Forelimb muscle (tissue), 1 donor: ENCODE results near the gene FGF8. TPM values are rescaled to one million over a fixed set of nuclear protein-coding genes. Genes with fewer than 3 reads are reported as not detected.

Experiments used
- DNase-seq: peaks from one replicate; pipeline ENCODE4 v3.0.0-alpha.2; 2013; ENCODE audit warnings: low read depth
- polyA plus RNA-seq: library from polyadenylated mRNA; unstranded; fragments of 120-200 nt; gene quantifications from one replicate; pipeline ENCODE4 v1.2.1, GENCODE V29; 2013; ENCODE audit not compliant: insufficient read length

The FGF8 gene
- polyA plus RNA-seq, 1 donor = 0.34 TPM

DNA sequence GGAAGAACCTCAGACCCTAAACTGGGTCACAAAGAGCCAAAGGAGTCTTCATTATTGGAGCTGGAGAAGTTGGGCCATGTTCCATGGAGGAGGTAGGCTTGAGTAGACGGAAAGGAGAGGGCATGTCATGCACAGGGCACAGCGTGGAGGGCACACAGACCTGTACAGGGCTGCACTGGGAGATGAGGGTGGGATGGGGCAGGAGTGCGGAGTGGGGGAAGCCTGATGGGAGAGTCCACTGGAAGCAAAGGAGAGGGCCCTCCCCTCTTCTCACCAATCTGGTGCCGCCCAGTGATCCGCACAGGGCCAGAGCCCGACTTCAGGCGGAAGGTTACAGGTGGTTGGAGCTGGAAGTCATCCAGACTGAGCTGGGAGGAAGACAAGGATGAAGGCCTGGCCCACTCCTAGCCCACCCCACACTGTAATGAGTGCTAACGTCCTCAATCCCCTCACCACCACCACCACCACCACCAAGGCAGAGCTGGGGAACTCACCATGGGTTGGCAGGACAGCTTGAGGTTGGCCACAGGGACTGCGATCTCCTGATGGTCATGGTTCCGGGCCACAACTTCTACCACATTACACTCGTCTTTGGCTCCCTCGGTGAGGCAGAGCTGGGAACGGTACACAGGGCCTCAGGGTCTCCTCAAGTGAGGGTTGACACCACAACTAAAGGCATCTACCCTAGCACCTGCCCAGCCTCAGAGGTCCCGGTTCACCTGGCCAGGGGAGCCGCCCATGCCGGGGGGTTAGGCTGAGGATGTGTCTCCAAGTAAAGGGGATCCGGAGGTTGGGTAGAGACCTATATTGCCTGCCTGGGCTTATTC, 6.3 kb upstream of the FGF8 start:
- DNase-seq = no peak

DNA sequence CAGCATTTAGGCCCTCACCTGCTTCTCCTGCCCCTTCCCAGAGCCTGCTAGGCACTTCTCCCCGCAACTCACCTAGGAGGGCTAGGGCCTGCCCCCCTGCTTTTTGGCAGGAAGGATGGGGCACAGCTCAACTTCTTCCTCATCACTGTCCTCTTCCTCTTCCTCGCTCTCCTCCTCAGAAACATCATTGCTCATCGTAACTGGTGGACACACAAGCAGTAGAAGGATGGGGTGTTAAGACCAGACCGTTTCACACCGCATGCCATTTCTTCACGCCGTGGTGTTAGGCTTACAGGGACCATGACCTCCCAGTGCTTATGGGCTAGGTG, 5.7 kb upstream of the FGF8 start:
- no peak for DNase-seq

DNA sequence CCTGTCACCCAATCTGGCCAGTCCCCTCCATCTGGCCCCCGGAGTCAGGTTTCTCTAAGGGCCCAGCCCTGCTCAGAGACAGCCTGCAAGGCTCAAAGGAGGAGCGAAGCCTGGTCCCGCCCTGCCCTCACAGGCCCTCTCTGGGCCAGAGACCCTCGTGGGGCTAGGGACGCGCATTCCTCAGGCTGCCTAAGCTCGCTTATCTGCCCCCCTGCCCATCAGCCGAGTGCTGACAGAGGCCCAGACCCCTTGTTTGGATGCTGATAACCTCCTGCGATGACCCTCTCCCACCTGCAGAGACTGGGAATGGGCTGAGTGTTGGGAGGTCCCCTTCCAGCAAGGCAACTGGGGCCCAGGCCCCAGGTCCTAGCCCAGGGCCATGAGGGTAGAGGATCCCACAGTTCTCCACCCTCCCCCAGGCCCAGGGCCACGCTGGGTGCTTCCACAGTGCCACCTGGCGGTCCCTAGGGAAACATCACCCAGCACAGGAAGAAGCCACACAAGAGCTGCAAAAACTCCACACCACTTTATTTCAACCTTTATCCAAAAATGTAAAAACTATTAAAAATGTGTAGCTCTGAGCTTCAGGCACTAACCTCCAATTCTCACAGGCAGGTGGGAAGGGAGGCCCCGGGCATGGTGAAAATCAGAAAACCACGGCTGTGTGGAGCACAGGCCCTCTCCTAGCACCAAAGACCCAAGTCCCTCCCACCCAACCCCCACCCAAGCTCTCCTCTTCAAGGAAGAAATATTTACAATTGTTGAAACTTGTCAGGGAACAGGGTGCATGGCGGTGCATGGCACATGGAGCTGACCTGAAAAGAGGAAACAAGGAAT, 5.1 kb upstream of the FGF8 start:
- no peak for DNase-seq

DNA sequence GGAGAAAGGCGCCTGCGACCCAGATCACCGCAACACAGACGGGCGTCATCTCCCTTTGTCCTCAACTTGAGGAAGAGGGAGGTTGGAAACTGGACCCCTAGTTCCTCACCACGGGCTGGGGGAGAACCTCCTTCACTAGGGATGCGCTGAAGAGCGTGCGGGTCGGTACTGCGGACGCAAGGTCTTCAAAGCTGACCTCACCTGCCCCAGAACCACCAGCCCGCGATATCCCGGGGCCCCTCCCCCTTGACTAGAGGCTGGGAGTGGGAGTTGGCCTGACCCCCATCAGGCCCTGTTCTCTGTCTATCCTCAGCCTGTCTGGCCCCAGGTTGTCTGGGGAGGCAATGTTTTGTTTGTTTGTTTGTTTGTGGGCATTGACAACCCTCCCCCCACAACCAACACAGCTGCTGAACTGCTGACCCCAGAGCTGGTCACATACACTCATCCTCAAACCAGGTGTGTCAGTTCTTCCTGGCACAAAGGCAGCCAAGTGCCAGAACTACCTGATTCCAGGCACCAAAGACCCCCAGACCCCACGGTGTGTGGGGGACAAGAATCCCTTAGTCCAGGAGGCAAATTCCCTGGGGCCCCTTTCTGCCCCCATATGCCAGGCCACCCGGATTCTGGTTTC, 4.4 kb upstream of the FGF8 start:
- DNase-seq = no peak

DNA sequence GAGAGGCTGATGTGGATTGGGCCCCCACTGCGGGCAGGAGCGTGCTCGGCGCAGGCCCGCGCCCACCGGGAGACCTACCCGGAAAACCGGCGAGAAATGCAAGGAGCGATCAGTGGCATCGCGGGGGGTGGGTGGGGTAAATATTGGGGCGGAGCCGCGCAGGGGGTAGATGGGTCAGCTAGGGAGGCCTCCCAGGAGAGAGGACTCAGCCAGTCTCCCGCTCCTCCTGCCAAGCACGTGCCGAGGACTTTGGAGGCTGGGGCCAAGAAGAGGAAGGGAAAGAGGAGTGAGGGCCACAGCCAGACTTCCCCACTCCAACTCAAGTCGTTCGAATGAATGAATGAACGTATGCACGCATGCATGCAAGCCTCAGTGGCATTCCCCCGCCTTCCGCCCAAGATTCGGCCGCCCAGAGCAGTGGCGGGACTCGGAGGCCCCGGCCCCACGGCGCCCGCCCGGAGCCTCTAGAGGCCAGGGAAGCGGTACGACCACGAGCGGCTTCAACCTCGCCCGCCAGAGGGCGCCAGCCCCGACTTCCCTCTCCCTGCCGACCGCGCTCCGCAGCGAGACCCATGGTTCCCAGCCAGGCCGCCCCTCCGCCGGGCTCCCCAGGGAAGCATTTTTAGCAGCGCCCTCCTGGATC, 3.8 kb upstream of the FGF8 start:
- no peak for DNase-seq

DNA sequence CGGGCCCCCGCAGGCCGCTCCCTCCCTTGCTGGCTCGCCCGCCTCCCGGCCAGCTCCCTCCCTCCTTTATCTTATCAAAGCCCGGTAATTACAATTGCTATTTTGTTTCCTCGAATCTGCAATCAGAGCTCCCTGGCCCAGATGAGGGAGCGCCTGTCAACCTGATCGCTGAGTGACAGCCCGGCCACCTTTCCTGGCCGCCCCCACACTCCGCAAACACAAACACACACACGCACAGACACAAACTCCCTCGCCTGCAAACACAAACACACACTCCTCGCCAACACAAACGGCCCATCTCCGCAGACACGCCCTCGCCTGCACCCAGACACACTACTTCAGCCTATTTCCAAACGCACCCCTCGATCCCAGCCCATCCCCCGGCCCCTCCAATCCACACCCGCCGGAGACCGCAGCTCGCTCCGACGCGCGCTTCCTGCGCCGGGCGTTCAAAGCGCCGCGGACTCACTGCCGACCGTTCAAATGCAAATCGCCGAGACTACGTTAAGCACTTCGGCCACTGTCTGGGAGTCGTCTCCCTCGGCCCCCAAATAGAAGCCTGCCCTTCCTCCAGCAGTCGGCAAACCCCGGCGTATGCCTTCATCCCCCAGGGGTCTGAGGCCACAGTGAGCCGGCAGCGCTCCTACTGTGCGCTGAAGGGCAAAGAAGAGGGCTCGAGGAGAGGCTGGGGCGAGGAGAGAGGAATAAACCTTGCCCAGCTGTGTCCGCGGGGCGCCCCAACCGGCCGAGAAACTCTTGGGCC, 3.0 kb upstream of the FGF8 start:
- no peak for DNase-seq

DNA sequence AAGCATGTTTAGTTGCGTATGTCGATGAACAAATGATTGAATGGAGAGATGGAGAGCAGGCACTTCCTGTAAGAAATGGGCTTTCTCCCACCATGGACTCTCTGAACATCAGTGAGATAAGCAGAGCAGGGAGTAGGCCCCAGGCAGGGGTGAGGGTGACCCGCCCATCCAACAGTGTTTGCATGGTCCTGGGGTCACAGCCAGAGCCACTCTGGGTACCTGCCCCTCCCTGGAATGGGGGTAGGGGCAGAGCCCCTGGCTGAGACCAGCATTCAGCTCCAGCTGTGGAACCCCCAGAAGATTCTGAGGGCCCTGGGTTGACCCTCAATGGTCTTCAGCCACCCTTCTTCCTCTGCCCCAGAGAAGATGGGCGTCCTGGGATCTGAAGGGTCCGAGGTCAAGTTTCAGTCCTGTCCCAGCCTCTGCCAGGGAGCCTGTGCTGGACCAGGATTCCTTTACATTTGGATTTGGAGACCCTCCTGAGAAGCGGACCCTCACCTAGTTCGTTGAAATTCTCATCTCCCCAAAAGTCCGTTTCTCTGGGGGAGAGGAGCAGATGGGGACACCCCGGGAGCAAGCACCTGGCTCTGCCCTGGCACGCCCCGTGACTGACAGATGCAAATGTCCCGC, 2.4 kb upstream of the FGF8 start:
- DNase-seq = no peak

DNA sequence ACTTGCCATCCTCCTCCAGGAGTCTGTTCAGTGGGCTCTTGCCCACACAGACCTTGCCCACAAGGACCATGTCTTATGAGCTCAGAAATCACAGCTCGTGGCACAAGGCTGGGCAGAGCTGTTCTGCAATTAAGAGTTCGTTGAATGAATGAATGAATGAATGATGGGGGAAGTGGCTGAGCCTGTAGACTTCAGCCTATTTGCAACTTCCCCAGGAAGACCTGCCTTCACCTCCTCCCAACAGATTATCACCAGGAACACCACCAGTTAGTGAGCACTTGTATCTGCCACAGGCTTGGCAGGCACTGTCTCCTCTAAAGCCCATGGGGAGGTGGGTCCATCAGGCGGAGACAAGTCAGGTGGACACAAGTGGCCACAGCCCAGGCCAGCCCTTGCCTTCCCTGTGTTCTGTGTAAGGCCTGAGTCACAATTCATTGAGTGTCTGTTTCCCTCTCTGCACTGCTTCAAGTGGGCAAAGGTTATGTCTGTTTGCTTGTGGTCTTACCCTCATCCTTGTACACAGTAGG, 1.8 kb upstream of the FGF8 start:
- DNase-seq = no peak

DNA sequence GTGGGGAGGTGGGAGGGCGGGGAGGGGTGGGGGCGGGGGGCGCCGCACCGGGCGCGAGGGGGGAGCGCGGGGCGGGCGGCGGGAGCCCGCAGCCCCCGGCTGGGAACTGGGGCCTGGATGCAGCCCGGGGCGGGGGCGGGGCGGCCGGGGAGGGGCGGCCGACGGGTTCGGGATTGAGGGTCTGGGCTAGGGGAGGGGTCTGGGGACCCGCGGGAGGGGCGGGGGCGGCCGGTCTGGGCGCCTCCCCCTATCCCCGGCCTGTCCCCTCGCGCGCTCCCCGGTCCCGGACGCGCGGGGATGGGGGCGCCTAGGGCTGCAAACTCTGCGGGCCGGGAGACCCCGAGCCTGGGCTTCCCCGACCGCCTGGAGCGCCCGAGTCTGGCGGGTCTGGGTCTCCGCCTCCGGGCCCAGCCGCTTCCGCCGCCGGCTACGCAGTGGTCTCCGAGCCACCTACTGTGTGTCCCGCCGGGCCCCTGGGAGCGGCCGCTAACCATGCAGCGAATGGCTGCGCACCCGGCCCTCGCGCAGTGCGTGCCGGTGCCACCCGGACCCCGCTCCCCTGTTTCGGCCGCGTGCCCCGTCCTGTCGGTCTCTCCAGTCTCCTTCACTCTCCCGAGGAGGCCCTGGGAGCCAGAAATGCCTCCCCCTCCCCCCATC, 375 bp upstream of the FGF8 start:
- DNase-seq = no peak

DNA sequence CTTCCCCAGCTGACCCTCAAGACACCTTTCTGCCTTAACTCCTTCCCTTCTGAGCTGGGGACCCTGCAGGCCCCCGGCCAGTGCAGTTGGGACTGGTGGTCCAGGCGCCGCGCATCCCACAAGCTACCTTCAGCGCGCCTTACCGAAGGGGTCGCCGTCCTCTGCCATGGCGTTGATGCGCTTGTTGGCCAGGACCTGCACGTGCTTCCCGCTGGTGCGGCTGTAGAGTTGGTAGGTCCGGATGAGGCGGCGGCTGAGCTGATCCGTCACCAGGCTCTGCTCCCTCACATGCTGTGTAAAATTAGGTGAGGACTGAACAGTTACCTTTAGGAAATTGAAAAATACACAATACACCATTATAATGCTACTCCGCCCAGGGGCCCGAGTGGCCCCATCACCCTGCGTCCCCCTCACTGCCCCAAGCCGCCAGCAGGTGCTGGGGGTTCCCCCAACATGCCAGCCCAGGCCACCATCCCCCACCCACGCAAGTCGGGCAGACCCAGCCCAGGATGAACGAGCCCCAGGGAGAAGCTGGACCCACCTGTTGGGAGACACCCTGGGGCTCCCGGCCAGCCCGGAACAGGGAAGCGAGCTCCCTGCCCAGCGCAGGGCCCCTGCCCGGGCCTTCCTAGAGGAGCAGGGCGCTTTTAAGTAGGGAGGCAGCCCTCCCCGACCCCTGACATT, 1.2 kb downstream of the FGF8 start:
- DNase-seq = no peak

DNA sequence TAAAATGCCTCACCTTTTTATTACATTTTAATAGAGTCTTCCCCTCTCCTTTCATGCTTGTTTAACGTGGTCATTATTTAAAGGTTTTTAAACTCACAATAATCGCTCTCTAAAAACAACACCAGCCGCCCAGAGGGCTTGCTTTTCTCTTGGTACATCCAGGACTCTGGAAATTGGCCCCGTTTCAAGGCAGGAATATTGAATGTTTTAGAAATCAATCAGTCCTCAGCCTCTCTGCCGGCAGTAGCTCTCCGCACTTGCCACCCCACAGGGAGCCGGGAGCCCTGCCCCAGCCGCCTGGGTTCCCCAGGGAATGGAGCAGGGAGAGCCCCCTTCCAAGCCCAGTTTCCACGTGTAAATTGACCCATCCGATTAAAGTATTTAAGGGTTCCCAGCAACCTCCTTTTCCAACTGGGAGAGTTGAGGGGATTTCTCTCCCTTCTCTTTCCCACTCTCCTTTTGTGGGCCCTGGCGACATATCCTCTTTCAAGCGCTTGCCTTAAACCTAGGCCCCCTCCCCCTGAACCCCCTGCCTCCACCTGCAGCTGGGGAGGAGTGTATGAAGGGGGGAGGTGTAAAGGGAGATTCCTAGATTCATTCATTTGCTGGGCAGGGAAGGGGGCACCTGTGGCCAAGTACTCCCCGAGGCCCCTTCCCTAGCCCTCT, 1.9 kb downstream of the FGF8 start:
- DNase-seq = no peak

DNA sequence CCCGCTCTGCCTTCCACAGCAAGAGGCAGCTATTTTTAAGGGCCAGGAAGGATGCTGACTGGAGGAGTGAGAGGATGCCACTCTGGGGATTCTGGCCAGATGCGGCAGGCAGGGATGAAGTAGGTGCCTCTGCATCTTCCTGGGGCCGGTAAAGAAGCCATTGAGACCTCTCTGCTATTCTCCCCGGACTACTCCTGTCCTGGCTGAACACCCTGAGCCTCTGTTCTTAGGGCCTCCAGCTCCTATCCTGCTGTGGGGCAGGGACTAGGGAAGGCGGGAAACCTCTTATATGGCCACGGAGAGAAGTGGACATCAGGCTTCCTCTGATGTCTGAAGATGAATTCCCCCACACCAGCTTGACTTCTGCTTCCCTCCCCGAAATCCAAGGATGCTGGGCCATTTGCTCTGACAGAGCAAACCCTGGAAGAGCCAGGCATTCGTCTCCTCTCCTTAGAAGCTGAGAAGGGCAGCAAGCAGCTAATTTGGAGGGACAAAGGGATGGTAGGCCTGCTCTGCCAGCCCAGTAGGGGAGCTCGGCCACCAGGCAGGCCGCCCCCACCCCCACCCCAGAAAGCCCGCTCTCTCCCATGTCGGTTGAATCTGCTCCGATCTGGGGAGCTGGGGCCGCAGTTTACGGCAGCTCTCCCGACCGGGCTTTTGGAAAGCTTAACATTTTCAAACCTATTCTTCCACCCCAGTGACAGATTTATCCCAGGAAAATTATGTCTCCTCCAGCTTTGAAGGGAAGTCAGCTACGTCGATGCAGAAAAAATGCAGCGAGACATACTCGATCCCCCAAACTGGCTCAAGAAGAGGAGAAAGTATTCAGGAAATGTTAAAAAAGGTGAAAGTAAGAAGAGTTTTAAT, 2.8 kb downstream of the FGF8 start:
- DNase-seq = no peak

DNA sequence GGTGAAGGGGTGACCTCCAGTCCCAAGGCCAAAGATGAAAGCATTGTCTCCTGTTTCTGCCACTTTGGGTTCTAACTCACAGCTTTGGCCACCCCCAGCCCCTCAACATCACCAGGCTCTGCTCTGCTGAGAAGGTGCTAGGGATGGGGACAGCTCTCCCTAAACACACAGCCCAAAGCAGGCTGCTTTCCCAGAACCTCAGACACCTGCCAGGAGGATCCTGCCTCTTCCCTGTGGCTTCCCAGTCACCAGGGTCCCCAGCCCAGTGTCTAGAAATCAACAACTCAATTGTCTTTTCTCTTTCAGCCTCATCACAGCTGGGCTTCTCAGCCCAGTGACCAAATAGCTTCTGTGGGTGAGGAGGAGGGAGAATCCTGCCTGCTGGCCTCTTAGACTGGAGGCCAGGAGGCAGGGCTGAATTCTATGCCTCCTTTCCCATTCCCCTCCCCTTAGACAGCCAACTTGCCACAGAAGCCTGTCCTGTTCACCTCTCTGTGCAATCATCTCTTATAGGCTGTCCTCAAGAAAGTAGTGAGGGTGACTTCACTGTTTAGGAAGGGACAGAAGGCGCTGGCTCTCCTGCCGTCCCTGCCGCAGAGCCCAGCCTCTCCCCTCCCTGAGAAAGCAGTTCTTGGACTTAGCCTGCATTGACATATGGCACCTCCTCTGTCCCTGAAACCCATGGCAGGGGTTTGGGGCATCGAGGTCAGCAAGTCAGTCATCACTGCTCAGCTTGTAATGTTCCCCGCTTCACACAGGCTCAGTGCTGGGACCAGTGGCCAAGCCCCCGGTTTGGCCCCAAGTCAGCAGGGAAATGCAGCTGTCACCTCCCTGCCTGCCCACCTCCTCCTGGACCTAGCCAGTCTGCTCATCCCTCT, 3.7 kb downstream of the FGF8 start:
- no peak for DNase-seq

DNA sequence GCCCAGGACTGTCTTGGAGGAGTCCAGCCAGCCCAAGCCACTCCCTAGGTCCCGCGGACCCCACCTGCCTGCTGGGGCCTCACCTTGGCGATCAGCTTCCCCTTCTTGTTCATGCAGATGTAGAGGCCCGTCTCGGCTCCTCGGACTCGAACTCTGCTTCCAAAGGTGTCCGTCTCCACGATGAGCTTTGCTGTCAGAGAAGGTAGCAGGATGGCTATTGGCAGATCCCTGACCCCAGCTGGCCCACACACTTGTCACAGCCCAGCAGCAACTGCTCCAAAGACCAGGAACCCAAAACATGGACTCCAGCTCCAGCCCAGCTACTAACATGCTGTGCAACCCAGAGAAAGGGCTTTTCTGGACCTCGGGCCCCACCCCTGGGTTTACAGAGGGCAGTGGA, 4.5 kb downstream of the FGF8 start:
- DNase-seq = no peak

DNA sequence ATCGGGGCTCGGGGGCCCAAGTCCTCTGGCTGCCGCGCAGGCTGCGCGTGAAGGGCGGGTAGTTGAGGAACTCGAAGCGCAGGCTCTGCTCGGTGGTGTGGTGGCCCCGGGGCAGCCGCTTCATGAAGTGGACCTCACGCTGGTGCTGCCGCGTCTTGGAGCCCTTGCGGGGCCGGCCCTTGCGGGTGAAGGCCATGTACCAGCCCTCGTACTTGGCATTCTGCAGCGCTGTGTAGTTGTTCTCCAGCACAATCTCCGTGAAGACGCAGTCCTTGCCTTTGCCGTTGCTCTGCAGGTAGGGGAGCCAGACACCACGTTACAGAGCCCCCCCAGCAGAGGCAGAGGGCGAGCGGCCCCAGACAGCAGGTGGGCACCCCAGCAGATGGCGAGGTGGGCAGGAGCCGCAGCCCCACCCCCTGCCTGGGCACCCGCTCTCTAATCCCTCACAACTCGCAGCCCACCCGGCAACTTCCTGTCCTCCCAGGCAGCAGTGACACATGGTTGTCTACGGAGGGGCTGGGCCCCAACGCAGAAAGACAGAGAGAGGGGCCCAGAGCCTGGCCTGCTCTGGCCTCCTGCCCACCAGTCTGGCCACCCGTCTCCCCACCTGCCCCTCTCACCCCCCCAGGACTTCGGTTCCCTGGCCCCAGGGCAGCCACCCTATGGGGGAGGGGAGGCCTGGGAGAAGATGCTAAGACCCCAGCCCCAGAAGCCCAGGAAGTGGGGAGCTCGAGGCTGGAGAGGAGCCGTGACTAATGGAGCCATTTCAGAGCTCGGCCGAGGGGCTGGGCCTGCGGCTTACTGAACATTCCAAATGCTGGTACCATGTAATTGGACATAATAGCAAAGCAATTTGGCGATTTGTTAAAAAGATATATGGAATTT, 5.3 kb downstream of the FGF8 start:
- no peak for DNase-seq

DNA sequence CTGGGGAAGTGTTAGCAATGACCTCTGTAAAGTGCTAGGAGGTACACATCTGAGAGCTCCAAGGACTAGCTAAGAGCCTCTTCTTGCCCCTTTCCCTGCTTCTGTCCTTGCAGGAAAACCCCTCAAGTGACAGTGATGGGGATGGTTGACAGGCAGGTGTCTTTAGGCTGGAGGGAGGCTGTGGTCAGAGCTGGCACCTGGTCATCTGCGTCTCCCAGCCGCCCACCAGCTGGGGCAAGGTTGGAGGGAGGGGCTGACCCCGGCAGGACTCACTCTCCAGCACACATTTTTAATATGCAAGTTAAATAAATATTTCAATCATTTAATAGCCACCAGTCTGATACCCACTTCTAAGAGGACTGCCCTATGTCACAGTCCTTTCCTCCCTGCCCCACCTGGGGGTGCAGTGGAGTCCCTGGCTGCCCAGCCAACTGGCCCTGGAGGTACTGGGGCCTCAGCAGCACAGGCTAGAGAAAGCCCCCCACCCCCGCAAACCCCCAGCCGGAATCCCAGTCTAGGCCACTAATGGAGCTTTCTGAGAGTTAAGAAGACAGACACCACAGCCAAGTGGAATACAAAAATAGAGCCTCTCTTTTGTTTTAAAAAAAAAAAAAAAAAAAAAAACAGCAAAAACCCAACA, 6.3 kb downstream of the FGF8 start:
- no peak for DNase-seq
